NCI-H2227 treated with DMSO at 0.1 percent for 48 hours (cell line): ENCODE results near the gene AXL.
"Not testable (repeated sequence)": the region's sequence is repeated elsewhere in the genome, so short reads cannot be mapped to it uniquely, and the experiment has no call there.

Source experiments
- DNase-seq: peaks from one replicate; lab custom pipeline; 2025; lab: John Stamatoyannopoulos, UW

The AXL gene

DNA sequence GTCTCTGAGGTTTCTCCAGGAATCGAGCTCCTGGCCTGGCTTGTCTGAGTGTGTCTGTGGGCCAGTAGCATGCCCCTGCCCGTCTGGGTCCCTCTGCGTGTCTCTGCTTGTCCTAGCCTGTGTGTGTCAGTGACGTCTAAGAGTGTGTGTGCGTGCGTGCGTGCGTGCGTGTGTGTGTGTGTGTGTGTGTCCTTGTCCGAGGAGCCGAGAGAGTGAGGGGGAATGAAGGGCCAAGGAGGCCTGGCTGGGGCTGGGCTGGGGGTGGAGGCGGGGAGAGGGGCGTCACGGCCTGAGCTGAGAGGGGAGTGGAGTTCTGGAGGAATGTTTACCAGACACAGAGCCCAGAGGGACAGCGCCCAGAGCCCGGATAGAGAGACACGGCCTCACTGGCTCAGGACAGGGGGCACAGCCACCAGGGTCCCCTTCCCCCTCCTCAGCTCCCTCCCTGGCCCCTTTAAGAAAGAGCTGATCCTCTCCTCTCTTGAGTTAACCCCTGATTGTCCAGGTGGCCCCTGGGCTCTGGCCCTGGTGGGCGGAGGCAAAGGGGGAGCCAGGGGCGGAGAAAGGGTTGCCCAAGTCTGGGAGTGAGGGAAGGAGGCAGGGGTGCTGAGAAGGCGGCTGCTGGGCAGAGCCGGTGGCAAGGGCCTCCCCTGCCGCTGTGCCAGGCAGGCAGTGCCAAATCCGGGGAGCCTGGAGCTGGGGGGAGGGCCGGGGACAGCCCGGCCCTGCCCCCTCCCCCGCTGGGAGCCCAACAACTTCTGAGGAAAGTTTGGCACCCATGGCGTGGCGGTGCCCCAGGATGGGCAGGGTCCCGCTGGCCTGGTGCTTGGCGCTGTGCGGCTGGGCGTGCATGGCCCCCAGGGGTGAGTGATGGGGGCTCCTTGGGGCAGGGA lies at the start of gene AXL:
Gene AXL (plus strand): TSS at position 609 of the 893 bp plus-strand sequence. CDS start 170 bp downstream, at position 779.
- peak; percentile 42 for DNase-seq

DNA sequence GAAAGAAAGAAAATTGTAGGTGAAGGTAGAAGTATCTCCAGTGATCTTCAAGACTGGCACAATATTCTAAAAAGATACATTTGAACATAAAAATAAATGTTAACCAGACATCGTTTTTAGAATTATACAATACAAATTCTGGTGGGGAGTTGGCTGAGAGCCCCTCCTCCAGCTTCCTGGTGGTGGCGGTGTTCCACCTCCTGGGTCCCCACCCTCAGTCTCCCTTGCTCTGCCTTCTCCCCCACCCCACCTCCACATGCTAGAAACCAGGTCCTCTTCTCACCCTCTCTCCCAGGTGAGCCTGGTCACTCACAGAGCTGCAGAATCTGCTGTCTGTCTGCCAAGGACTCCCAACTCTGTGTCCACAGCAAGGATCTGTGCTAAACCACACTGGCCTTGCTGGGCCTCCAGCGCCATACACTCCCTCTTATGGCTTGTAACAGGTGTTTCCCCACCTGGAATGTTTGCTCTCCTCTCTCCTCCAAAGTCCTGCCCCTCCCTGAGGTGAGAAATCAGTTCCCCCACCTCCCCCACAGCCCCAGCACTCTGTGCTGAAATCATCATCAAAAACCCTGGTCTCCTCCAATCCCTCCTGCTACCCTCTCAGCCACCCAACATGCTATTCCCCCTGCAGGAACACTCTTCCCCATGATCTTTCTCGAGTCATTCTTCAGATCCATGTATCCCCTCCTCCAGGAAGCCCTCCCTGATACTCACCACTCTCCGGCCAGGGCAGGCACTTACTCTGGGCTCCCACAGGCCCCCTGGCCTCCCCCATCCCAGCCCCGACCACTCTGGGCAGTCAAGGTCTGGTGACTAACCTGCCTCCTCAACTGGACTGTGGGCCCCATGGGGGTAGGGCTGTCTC lies 46.5 kb upstream of the AXL start:
- DNase-seq = no peak

DNA sequence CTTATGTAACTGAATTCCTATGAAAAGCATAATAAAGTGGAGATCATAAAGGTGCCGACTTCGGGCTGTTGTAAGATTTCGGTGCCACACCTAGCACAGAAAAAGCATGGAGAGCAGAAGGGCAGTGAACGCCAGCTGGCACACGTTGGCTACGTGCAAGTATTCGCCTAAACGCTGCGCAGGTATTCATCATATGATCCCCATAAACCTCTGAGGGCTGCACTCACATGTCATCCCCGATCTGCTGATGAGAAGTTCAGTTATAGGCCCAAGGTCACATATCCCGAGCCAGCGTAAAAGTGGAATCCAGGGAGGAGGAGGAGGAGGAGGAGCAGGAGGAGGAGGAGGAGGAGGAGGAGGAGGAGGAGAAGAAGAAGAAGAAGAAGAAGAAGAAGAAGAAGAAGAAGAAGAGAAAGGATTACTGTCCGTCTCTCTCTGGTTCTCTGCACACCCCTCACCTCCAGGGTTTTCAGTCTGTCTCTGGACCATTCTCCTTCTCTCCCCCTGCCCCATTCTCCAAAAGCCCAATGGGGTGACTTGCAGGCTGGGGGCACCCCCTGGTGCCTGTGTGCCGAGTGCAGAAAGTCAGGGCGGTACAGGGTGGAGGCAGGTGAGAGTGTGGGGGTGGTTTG lies 44.6 kb upstream of the AXL start:
- DNase-seq = no peak

DNA sequence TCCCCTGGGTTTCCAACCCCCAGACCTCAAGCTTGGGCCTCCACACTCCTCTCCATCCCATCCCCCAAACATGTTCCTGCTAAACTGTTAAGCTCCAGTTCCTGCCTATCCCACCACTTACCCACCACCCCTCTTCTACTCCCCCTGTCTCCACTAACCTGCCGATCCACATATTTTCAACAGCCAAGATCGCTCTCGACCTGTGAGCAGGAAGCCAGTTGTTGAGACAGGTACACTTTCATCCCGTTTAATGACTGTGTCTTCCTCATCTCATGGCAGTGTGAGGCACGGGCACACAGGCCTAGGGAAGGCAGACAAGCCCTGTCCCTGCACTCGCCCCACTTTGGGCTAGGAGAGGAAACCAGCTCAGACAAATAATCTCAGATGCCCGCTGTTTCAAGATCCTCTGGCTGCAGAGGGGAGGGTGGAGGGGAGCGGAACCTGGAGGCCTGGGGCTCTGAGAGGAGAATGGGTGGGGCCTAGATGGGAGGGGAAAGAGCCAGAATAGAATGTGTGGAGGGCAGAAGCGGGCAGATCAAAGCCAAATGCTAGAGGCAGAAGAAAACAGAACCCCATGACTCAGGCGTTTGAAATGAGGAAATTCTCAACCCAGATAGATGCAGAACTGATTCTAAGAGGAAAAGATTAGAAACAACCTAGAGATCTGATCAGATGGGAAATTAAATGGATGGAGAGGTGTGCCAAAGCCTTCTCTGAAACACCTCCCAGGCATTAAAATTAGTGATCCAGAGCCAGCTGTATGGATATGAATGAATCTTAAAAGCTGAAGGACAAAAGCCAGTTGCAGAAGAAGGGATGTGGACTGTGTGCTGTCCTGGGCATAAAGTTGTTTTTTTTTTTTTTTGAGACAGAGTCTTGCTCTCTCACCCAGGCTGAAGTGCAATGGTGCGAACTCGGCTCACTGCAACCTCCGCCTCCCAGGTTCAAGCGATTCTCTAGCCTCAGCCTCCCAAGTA lies 42.9 kb upstream of the AXL start:
- peak; percentile 61 for DNase-seq

DNA sequence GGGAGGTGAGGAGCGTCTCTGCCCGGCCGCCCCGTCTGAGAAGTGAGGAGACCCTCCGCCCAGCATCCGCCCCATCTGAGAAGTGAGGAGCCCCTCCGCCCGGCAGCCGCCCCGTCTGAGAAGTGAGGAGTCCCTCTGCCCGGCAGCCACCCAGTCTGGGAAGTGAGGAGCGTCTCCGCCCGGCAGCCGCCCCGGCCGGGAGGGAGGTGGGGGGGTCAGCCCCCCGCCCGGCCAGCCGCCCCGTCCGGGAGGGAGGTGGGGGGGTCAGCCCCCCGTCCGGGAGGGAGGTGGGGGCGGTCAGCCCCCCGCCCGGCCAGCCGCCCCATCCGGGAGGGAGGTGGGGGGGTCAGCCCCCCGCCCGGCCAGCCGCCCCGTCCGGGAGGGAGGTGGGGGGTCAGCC lies 38.9 kb upstream of the AXL start:
- DNase-seq = not testable (repeated sequence)

DNA sequence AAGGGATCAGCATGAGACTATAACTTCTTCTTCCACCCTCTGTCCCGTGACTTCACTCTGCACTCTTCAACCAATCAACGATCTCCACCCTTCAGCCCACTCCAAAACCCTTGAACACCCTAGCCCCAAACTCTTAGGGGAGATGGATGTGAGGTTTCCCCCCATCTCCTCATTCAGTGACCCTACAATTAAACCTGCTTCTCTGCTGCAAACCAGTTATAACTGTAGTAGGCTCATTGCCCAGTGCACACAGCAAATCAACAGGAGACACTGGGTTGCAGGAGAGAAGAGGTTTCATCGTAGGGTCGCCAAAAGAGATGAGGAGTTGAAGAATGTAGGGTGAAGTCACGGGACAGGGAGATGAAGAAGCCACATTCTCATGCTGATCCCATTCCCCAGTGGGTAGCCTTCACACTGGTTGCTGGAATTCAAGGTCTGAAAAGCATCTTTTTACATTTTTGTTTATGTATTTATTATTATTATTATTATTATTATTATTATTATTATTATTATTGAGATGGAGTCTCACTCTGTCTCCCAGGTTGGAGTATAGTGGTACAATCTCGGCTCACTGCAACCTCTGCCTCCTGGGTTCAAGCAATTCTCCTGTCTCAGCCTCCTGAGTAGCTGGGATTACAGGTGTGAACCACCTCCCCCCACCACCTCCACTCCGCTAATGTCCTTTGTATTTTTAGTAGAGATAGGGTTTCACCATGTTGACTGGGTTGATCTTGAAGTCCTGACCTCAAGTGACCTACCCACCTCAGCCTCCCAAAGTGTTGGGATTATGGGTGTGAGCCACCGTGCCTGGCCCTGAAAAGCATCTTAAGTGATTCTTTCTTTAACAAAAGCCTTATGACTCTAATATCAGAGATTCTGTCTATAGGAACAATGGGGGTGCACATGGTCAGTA lies 31.8 kb upstream of the AXL start:
- DNase-seq = no peak

DNA sequence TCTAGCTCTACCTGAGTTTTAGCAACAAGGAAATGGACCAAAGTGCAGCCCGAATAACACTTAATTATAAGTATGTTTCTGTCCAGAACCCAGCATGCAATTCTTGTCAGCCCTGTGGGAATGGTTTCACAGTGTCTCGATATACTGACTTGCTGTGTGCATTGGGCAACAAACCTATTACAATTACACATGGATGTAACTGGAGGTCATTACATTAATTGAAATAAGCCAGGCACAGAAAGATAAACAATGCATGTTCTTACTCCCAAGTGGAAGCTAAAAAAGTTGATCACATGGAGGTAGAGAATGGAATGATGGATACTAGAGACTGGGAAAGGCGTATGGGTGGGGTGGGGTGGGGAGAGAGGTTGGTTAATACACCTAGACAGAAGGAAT lies 31.1 kb upstream of the AXL start:
- DNase-seq = no peak

DNA sequence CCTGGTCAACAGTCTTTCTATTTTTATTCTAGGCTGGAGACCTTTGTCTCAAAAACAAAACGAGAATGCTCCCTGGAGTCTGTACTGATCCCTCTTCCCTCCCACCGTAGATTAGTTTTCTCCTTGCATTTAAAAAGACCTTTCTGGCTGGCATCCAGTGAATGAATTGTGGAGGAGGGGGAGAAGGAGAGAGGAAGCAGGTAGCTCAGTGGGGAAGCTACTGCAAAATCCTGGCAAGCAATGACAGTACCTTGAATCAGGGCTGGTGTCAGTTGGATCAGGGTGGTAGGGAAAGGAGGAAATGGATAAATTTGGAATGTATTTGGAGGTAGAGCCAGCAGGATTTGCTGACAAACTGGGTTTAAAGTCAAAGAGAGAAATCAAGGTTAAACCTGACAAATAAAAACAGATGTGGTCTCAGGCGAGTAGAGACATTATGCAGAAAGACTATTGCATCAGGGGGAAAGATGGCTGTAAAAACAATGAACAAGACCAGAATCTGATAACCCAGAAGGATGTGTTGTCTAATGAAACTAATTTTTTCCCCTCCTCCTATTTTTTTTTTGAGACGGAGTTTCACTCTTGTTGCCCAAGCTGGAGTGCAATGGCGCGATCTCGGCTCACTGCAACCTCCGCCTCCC lies 29.5 kb upstream of the AXL start:
- peak; percentile 62 for DNase-seq

DNA sequence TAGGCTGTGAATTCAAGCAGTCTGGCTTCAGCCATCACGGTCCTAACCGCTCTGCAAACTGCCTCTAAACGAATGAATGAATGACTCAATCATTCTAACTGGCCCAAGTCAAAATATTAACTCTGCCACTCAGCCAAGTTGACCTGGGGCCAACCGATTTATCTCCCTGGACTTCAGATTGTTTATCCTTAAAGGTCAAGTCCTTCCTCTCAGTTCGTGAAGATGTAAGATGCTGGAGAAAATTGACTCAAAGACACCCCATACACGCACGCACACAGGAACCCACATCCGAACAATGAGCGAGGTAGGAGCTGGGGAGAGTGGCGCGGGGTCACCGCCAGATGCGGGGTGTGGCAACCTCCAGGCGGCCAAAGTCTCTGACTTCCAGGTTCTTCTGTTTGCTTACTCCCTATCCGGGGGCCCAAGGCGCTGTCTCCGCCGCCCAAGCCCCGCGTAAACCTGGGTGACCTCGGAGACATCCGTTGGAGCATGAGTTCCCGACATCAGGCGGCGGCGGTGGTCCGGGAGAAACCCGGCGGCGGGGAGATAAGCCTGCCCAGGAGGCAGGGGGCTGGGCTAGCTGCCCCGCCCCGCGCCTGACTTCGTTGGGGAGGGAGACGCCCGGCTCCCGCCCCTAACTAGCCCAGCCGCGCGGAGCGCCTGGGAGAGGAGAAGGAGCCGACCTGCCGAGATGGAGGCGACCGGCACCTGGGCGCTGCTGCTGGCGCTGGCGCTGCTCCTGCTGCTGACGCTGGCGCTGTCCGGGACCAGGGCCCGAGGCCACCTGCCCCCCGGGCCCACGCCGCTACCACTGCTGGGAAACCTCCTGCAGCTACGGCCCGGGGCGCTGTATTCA lies 26.2 kb upstream of the AXL start, which contains the start of gene CYP2S1:
Gene CYP2S1 (plus strand): TSS at position 646 of the 856 bp plus-strand sequence. CDS start 46 bp downstream, at position 692.
- DNase-seq = peak; percentile 58

DNA sequence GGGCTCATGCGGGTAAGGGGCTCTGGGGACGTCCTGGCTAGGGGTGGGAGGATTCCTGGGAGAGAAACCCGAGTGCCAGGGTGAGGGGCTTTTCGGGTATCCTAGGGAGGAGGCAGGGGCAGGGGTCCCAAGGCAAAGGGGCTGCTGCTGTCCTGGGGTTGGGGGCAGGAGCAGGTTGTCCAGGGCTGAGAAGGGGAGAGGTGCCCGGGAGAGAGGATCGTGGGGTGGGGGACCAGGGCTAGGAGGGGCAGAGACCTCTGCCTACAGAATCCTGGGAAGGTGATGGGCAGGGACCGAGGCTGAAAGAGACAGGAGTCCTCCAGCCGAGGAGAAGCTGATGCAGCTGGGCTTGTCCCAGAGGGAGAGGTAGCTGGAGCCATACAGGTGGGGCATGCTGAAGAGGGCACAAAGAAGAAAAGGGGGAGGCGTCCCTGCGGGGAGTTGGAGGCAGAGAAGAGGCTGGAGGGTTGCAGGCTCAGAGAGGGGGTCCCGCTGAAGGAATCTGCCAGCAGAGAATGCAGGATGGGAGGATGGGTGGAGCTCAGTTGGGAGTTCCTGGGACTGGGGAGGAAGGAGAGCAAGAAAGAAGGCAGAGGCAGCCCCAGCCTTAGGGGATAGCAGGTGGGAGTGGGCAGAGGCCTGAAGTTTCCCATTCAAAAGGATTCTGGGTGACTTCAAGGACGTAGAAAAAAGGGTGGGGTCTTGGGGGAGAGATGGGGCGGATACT lies 25.4 kb upstream of the AXL start:
- no peak for DNase-seq

DNA sequence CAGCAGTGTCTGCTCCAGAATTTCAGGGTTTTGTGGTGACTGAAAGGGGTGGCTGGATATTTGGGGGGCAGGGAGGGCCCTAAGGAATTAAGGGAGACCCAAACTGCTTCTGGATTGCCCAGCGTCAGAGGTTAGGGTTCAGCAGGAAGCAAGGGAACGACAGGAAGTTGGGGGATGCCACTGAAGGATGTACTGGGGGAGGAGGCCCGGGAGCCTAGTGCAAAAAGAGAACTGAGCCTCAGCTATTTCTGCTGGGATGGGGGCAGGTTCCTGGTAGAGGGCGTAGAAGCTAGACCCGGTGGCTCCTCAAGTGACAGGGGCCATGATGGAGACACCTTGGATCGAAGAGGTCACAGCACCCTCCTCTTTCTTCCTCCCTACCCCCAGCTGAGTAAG lies 24.9 kb upstream of the AXL start:
- no peak for DNase-seq

DNA sequence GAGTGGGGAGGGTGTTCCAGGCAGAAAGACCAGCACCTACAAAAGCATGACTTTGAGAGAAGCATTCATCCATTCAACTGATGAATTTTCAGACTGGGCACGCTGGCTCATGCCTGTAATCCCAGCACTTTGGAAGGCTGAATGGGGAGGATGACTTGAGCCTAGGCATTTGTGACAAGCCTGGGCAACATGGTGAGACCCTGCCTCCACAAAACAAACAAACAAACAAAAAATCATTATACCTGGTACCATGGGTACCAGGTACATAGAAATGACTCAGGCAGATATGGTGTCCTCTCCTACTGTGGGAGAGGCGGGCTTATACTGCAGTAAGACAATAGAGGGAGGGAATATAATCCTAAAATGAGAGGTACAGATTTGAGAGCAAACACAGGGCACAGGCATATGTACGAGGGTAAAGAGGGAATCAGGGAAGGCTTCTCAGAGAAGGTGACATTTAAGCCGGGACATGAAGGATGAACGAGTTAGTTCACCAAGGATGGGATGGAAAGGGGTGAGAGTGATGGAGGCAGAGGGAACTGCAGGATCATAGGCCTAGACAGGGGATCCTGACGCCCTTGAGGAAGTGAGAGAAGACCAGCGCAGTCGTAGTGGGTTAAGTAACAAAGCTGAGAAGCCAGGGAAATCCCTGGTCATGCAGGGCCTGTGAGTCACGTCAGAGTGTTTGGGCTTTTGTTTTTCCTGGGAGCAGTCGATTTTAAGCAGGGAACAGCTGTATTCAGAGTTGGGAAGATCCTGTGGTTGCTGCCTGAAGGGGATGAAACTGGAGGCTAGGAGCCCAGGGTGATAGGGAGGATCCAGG lies 23.1 kb upstream of the AXL start:
- no peak for DNase-seq

DNA sequence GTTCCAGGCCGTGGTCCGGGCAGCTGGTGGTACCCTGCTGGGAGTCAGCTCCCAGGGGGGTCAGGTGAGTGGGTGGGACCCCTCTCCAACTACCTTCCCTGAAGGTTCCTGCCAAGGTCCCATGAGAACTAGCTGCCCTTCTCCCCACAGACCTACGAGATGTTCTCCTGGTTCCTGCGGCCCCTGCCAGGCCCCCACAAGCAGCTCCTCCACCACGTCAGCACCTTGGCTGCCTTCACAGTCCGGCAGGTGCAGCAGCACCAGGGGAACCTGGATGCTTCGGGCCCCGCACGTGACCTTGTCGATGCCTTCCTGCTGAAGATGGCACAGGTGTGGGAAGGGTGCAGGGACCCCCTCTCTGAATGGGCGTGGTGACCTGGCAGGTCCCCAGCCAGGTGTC lies 20.5 kb upstream of the AXL start:
- no peak for DNase-seq

DNA sequence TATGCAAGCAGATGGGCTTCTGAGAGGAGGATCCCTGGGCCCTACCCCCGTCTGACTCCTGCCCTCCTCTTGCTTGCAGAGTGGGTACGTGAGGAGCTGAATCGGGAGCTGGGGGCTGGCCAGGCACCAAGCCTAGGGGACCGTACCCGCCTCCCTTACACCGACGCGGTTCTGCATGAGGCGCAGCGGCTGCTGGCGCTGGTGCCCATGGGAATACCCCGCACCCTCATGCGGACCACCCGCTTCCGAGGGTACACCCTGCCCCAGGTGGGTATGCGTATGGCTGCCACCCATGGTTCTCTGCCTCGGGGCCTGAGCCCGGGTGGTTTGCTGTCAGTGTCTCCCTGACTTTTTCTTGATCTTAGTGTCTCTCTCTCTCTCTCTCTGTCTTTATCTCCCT lies 15.7 kb upstream of the AXL start:
- no peak for DNase-seq

DNA sequence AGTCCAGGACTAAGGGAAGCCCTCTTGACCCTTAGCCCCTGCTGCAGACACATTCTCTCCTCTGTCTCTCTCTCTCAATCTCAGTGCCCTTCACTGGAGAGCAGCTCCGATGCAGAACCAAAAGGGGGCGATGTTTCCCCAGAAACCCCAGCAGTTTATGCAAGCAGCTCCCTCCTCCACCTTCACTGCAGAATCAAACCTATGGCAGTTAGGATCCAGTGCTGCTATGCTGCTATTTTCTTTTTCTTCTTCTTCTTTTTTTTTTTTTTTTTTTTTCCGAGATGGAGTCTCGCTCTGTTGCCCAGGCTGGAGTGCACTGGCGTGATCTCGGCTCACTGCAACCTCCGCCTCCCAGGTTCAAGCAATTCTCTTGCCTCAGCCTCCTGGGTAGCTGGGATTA lies 14.7 kb upstream of the AXL start:
- DNase-seq = peak; percentile 92

DNA sequence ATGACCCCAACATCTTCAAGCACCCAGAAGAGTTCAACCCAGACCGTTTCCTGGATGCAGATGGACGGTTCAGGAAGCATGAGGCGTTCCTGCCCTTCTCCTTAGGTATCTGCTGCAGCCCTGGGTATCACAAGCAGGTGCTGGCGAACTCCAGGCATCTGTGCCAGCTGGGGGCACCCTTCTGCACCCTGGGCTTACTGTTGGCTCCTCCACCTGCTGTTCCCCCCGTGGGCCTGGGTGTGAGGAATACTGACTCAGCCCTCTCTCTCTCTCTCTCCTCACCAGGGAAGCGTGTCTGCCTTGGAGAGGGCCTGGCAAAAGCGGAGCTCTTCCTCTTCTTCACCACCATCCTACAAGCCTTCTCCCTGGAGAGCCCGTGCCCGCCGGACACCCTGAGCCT lies 13.0 kb upstream of the AXL start:
- no peak for DNase-seq

DNA sequence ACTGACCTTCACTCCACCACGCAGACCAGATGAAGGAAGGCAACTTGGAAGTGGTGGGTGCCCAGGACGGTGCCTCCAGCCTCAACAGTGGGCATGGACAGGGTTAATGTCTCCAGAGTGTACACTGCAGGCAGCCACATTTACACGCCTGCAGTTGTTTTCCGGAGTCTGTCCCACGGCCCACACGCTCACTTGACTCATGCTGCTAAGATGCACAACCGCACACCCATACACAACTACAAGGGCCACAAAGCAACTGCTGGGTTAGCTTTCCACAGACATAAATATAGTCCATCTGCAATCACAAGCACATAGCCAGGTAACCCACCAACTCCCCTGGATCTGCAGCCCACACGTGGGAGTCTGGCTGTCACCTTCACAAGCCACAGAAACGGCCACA lies 12.6 kb upstream of the AXL start:
- no peak for DNase-seq
